Measurements from ENCODE around the gene COLGALT1. TPM values are rescaled to one million over a fixed set of nuclear protein-coding genes. Genes with fewer than 3 reads are reported as not detected.
A peak's percentile ranks its signal among the peaks of the same experiment; 100 is the strongest.

Gene COLGALT1
- total and polyA plus RNA-seq, 2 donors: 22.3 to 69.5 TPM

DNA sequence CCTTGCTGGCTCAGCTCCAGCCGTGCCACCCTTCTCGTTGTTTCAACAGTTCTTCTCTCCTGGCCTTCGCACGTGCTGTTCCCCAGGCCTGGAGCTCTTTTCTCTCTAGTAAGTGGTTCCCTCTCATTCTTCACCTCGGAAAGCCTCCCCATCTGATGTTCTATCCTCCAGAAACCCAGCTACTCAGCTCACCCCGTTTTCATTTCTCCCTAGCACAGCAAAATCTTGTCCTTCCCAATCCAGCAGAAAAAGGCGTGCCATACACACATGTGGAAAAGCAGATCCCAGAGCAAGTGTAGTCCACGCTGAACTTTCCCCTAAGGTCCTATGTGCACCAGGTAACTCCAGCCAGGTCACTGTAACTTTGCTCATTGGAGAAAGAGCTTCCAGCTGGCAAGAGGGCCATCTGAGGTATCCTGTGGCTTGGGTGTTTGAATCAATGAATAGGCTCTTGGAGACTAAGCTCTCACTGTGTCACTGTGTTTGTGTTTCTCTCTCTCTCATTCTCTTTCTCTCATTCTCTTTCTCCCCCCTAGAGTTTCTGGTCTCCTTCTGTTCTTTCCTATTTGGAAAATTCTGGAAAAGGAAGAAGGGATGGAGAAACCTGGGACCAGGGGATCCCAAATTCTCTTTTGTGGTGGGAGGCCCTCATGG is 49.0 kb downstream of the COLGALT1 start:
- WGBS: 85% methylated on average over 8 of the region's 8 CpGs
- Histone ChIP-seq H3K9me3 (ENCODE audit: control insufficient read depth in 2 of 2, insufficient read depth in 1 of 2, low read length in 1 of 2) (peaks cover 0 to 8% of the 10 kb centered on the region in 2 donors), H3K4me3 (ENCODE audit: low read length in 2 of 2) (no peak overlapping the region), H3K36me3 (ENCODE audit: control insufficient read depth in 2 of 2, insufficient read depth in 2 of 2, low read length in 1 of 2) (no peaks in the 10 kb centered on the region), H3K4me1 (ENCODE audit: control insufficient read depth in 2 of 2, insufficient read depth in 2 of 2, low read length in 2 of 2) (peaks cover 8 to 9% of the 10 kb centered on the region in 2 donors), H3K27me3 (ENCODE audit: control insufficient read depth in 2 of 2, insufficient read depth in 1 of 2, low read length in 1 of 2) (peaks cover 0 to 35% of the 10 kb centered on the region in 2 donors), H3K27ac (ENCODE audit: low read depth in 1 of 2, low read length in 1 of 2) (no peak overlapping the region)
- no peak for DNase-seq (ENCODE audit: low read depth in 6 of 9, low spot score in 9 of 9)

- Histone ChIP-seq H3K27me3 (ENCODE audit: control insufficient read depth in 2 of 2, insufficient read depth in 1 of 2, low read length in 1 of 2) (peaks cover 0 to 35% of the 10 kb centered on the region in 2 donors), H3K4me3 (ENCODE audit: low read length in 2 of 2) (no peak overlapping the region), H3K36me3 (ENCODE audit: control insufficient read depth in 2 of 2, insufficient read depth in 2 of 2, low read length in 1 of 2) (no peaks in the 10 kb centered on the region), H3K27ac (ENCODE audit: low read depth in 1 of 2, low read length in 1 of 2) (no peak overlapping the region), H3K4me1 (ENCODE audit: control insufficient read depth in 2 of 2, insufficient read depth in 2 of 2, low read length in 2 of 2) (peaks cover 8 to 9% of the 10 kb centered on the region in 2 donors), H3K9me3 (ENCODE audit: control insufficient read depth in 2 of 2, insufficient read depth in 1 of 2, low read length in 1 of 2) (peaks cover 0 to 8% of the 10 kb centered on the region in 2 donors)
- DNase-seq (ENCODE audit: low read depth in 6 of 9, low spot score in 9 of 9): no peak
- 90% methylated on average over 8 of the region's 8 CpGs for WGBS
These were observed 49.7 kb downstream of the COLGALT1 start for GRCh38 chr19:17605117-17605516.

- peaks cover 8 to 9% of the 10 kb centered on the region in 2 donors for H3K4me1 ChIP-seq (ENCODE audit: control insufficient read depth in 2 of 2, insufficient read depth in 2 of 2, low read length in 2 of 2)
- H3K9me3 ChIP-seq (ENCODE audit: control insufficient read depth in 2 of 2, insufficient read depth in 1 of 2, low read length in 1 of 2): peaks cover 0 to 8% of the 10 kb centered on the region in 2 donors
- WGBS: 1% methylated on average over 85 of the region's 85 CpGs
- H3K27ac ChIP-seq (ENCODE audit: low read depth in 1 of 2, low read length in 1 of 2): peak overlapping the region in 1 of 2 donors; percentile 32
- DNase-seq (ENCODE audit: low read depth in 6 of 9, low spot score in 9 of 9): peak; percentile 41 to 84 (median 55)
- H3K36me3 ChIP-seq (ENCODE audit: control insufficient read depth in 2 of 2, insufficient read depth in 2 of 2, low read length in 1 of 2): no peaks in the 10 kb centered on the region
- peak overlapping the region in 1 of 2 donors; percentile 44 for H3K4me3 ChIP-seq (ENCODE audit: low read length in 2 of 2)
- peaks cover 0 to 35% of the 10 kb centered on the region in 2 donors for H3K27me3 ChIP-seq (ENCODE audit: control insufficient read depth in 2 of 2, insufficient read depth in 1 of 2, low read length in 1 of 2)
These were observed 50.5 kb downstream of the COLGALT1 start for GRCh38 chr19:17605761-17606589.

DNA sequence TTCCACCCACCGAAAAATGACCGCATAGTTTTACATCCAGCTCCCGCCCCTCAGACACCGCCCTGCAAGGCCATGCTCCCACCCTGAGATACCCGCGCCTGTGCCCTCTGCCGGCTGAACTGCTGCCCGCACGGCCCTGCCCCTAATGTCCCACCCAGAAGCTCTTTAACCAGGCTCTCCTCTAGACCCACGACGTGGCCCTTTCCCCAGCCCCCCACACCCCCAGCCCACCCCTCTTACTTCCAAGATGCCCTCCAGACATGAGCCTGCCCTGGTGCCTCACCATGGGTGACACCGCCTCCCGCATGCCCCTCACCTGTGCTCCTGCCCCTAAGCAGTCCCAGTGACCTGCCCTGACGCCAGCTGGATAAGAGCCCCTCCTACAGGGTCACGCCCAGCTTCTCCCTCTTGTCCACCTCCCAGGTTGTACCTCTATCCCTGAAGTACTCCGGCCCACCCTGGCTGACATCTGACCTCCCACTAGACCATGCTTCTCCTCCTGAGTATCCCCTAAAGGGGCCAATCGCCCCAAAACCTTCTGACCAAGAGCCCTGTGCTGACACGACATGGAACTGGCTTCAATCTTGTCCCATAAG is 51.2 kb downstream of the COLGALT1 start:
- H3K27ac ChIP-seq (ENCODE audit: low read depth in 1 of 2, low read length in 1 of 2): no peak overlapping the region
- peak overlapping the region in 1 of 2 donors; percentile 44 for H3K4me3 ChIP-seq (ENCODE audit: low read length in 2 of 2)
- peaks cover 8 to 9% of the 10 kb centered on the region in 2 donors for H3K4me1 ChIP-seq (ENCODE audit: control insufficient read depth in 2 of 2, insufficient read depth in 2 of 2, low read length in 2 of 2)
- WGBS: 24% methylated on average over 18 of the region's 18 CpGs
- DNase-seq (ENCODE audit: low read depth in 6 of 9, low spot score in 9 of 9): no peak
- H3K9me3 ChIP-seq (ENCODE audit: control insufficient read depth in 2 of 2, insufficient read depth in 1 of 2, low read length in 1 of 2): peaks cover 0 to 8% of the 10 kb centered on the region in 2 donors
- H3K27me3 ChIP-seq (ENCODE audit: control insufficient read depth in 2 of 2, insufficient read depth in 1 of 2, low read length in 1 of 2): peaks cover 0 to 31% of the 10 kb centered on the region in 2 donors
- no peaks in the 10 kb centered on the region for H3K36me3 ChIP-seq (ENCODE audit: control insufficient read depth in 2 of 2, insufficient read depth in 2 of 2, low read length in 1 of 2)

- Histone ChIP-seq H3K27ac (ENCODE audit: low read depth in 1 of 2, low read length in 1 of 2) (no peak overlapping the region), H3K4me1 (ENCODE audit: control insufficient read depth in 2 of 2, insufficient read depth in 2 of 2, low read length in 2 of 2) (peaks cover 8 to 9% of the 10 kb centered on the region in 2 donors), H3K4me3 (ENCODE audit: low read length in 2 of 2) (no peak overlapping the region), H3K9me3 (ENCODE audit: control insufficient read depth in 2 of 2, insufficient read depth in 1 of 2, low read length in 1 of 2) (peaks cover 0 to 4% of the 10 kb centered on the region in 2 donors), H3K27me3 (ENCODE audit: control insufficient read depth in 2 of 2, insufficient read depth in 1 of 2, low read length in 1 of 2) (peaks cover 0 to 20% of the 10 kb centered on the region in 2 donors), H3K36me3 (ENCODE audit: control insufficient read depth in 2 of 2, insufficient read depth in 2 of 2, low read length in 1 of 2) (no peaks in the 10 kb centered on the region)
- no peak for DNase-seq (ENCODE audit: low read depth in 6 of 9, low spot score in 9 of 9)
- WGBS: 98% methylated on average over 9 of the region's 9 CpGs
These were observed 52.5 kb downstream of the COLGALT1 start for GRCh38 chr19:17607936-17608335.

DNA sequence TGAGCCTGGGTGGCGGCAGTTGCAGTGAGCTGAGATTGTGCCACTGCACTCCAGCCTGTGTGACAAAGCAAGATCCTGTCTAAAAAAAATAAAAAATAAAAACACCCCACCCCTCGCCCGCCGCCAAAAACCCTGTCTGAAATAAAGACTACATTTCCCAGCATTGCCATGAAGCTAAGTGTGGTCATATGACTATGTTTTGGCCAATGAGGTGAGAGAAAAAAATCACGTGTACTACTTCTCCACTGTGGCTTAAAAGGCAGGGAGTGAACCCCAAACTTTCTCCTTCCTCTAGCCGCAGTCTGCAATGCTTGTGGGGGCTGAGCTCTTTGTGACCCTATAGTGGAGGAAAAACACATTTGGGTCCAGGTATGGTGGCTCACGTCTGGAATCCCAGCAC is 54.9 kb downstream of the COLGALT1 start:
- H3K4me3 ChIP-seq (ENCODE audit: low read length in 2 of 2): no peak overlapping the region
- DNase-seq (ENCODE audit: low read depth in 6 of 9, low spot score in 9 of 9): peak in 1 of 9 donors; percentile 36
- WGBS: 62% methylated on average over 7 of the region's 7 CpGs
- H3K9me3 ChIP-seq (ENCODE audit: control insufficient read depth in 2 of 2, insufficient read depth in 1 of 2, low read length in 1 of 2): peaks cover 0 to 4% of the 10 kb centered on the region in 2 donors
- H3K36me3 ChIP-seq (ENCODE audit: control insufficient read depth in 2 of 2, insufficient read depth in 2 of 2, low read length in 1 of 2): no peaks in the 10 kb centered on the region
- H3K4me1 ChIP-seq (ENCODE audit: control insufficient read depth in 2 of 2, insufficient read depth in 2 of 2, low read length in 2 of 2): peaks cover 8 to 9% of the 10 kb centered on the region in 2 donors
- H3K27ac ChIP-seq (ENCODE audit: low read depth in 1 of 2, low read length in 1 of 2): no peak overlapping the region
- H3K27me3 ChIP-seq (ENCODE audit: control insufficient read depth in 2 of 2, insufficient read depth in 1 of 2, low read length in 1 of 2): peaks cover 0 to 15% of the 10 kb centered on the region in 2 donors

GRCh38 chr19:17611462-17612244 is 56.2 kb downstream of the COLGALT1 start:
- Histone ChIP-seq H3K27me3 (ENCODE audit: control insufficient read depth in 2 of 2, insufficient read depth in 1 of 2, low read length in 1 of 2) (peaks cover 7 to 20% of the 10 kb centered on the region in 2 donors), H3K9me3 (ENCODE audit: control insufficient read depth in 2 of 2, insufficient read depth in 1 of 2, low read length in 1 of 2) (no peaks in the 10 kb centered on the region), H3K27ac (ENCODE audit: low read depth in 1 of 2, low read length in 1 of 2) (no peak overlapping the region), H3K36me3 (ENCODE audit: control insufficient read depth in 2 of 2, insufficient read depth in 2 of 2, low read length in 1 of 2) (no peaks in the 10 kb centered on the region), H3K4me3 (ENCODE audit: low read length in 2 of 2) (no peak overlapping the region), H3K4me1 (ENCODE audit: control insufficient read depth in 2 of 2, insufficient read depth in 2 of 2, low read length in 2 of 2) (no peaks in the 10 kb centered on the region)
- no peak for DNase-seq (ENCODE audit: low read depth in 6 of 9, low spot score in 9 of 9)
- 90% methylated on average over 7 of the region's 7 CpGs for WGBS

DNA sequence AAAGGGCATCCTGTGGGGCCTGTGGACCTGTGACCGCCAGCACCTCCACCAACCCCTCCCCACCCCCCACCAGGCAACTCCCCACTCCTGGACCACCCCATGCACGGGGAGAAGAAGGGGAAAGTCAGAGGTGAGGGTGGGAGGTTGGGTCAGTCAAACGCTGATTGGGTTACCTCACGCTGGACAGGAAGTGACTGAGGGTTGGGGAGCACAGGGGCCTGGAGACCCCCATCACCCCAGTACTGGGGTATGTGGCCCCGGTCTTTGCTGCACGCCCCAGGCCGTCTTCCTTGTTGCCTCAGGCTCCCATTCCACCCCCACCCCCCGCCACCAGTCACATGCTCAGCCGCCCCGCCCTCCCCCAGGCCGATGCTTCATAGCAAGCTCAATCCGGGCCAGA is 59.0 kb downstream of the COLGALT1 start:
- 91% methylated on average over 12 of the region's 12 CpGs for WGBS
- Histone ChIP-seq H3K27me3 (ENCODE audit: control insufficient read depth in 2 of 2, insufficient read depth in 1 of 2, low read length in 1 of 2) (peaks cover 7 to 38% of the 10 kb centered on the region in 2 donors), H3K36me3 (ENCODE audit: control insufficient read depth in 2 of 2, insufficient read depth in 2 of 2, low read length in 1 of 2) (no peaks in the 10 kb centered on the region), H3K9me3 (ENCODE audit: control insufficient read depth in 2 of 2, insufficient read depth in 1 of 2, low read length in 1 of 2) (no peaks in the 10 kb centered on the region), H3K4me3 (ENCODE audit: low read length in 2 of 2) (no peak overlapping the region), H3K27ac (ENCODE audit: low read depth in 1 of 2, low read length in 1 of 2) (no peak overlapping the region), H3K4me1 (ENCODE audit: control insufficient read depth in 2 of 2, insufficient read depth in 2 of 2, low read length in 2 of 2) (no peaks in the 10 kb centered on the region)
- no peak for DNase-seq (ENCODE audit: low read depth in 6 of 9, low spot score in 9 of 9)

Data from thymus (tissue), 11 donors.